B cell (primary cell): ENCODE results near the gene PLEKHA7. TPM values are rescaled to one million over a fixed set of nuclear protein-coding genes. Genes with fewer than 3 reads are reported as not detected.

Experiments
- ATAC-seq: fragments of 200-7000 bp; cut with Tn5 transposase; one replicate; pipeline ENCODE4 v1.10.0; 2021; ENCODE audit warnings: low read depth, mild to moderate bottlenecking, moderate number of reproducible peaks, moderate library complexity
- CTCF ChIA-PET: fragments of 350-600 bp; sonication (Branson Sonifier 250); formaldehyde crosslinking; loops from one replicate; lab custom pipeline; 2021; ENCODE audit warnings: antibody characterized with exemption, inconsistent platforms; lab: Charles Lee
- POLR2A ChIA-PET: fragments of 350-600 bp; sonication (Branson Sonifier 250); formaldehyde crosslinking; loops from one replicate; lab custom pipeline; 2021; ENCODE audit warnings: antibody characterized with exemption; lab: Charles Lee
- DNase-seq: peaks from one replicate; pipeline ENCODE4 v3.0.0; 2013
- H2AFZ ChIP-seq: 2 replicates; pipeline ENCODE4 v1.6.1; 2012; ENCODE audit warnings: mild to moderate bottlenecking, low read depth, low read length; ENCODE audit not compliant: insufficient read depth, poor library complexity, severe bottlenecking
- H3K27ac ChIP-seq, 2 donors: 1 replicate in 1 of 2; 2 replicates in 1 of 2; pipeline ENCODE4 v1.5.1; 2012 to 2013; ENCODE audit warnings: low read length in 2 of 2, mild to moderate bottlenecking in 2 of 2, moderate library complexity in 1 of 2
- H3K27me3 ChIP-seq, 4 experiments: fragments of 200-600 bp in 1 of 4; sonication (generic) in 1 of 4; replicated peaks in 1 of 4; 1 replicate in 2 of 4; 2 replicates in 2 of 4; pipeline versions ENCODE4 v1.6.1 to v1.7.0; 2013 to 2016; ENCODE audit warnings: low read length in 3 of 4, mild to moderate bottlenecking in 2 of 4, mixed read lengths in 1 of 4, moderate library complexity in 1 of 4; ENCODE audit not compliant: insufficient read depth in 4 of 4, control insufficient read depth in 3 of 4; ENCODE audit errors: control extremely low read depth in 1 of 4
- H3K36me3 ChIP-seq, 2 experiments: replicated peaks in 1 of 2; 1 replicate in 1 of 2; 2 replicates in 1 of 2; pipeline versions ENCODE4 v1.6.1 to v1.7.1; 2013; ENCODE audit warnings: low read length in 1 of 2; ENCODE audit not compliant: insufficient read depth in 2 of 2, control insufficient read depth in 1 of 2; ENCODE audit errors: control extremely low read depth in 1 of 2, extremely low read depth in 1 of 2
- H3K4me1 ChIP-seq, 2 donors: fragments of 200-600 bp in 1 of 2; sonication (generic) in 1 of 2; 1 replicate in 1 of 2; 2 replicates in 1 of 2; pipeline versions ENCODE4 v1.5.1 to v1.6.1; 2013 to 2017; ENCODE audit warnings: low read length in 2 of 2; ENCODE audit not compliant: control insufficient read depth in 2 of 2, insufficient read depth in 2 of 2
- H3K4me2 ChIP-seq: replicated peaks from 2 replicates; pipeline ENCODE3; 2012; ENCODE audit warnings: mild to moderate bottlenecking, low read depth, low read length; ENCODE audit not compliant: poor library complexity, severe bottlenecking
- H3K4me3 ChIP-seq, 5 experiments: fragments of 200-600 bp in 1 of 5; sonication (generic) in 1 of 5; 1 replicate in 3 of 5; 2 replicates in 2 of 5; pipeline versions ENCODE4 v1.5.1 to v1.7.0; 2011 to 2016; ENCODE audit warnings: low read length in 4 of 5, mild to moderate bottlenecking in 4 of 5, low read depth in 2 of 5, control low read depth in 1 of 5, moderate library complexity in 1 of 5; ENCODE audit not compliant: insufficient read depth in 1 of 5; ENCODE audit errors: control extremely low read depth in 1 of 5, extremely low read depth in 1 of 5
- H3K79me2 ChIP-seq: fragments of 200-600 bp; sonication (generic); one replicate; pipeline ENCODE4 v1.6.0; 2016; ENCODE audit warnings: low read length; ENCODE audit not compliant: control insufficient read depth, insufficient read depth
- H3K9ac ChIP-seq: fragments of 200-600 bp; sonication (generic); 2 replicates; pipeline ENCODE4 v1.6.1; 2017; ENCODE audit warnings: mild to moderate bottlenecking, low read length, moderate library complexity
- H3K9me3 ChIP-seq, 3 donors: one replicate each; pipeline versions ENCODE4 v1.6.1 to v1.7.1; 2013; ENCODE audit warnings: low read length in 2 of 3; ENCODE audit not compliant: control insufficient read depth in 2 of 3, insufficient read depth in 1 of 3; ENCODE audit errors: control extremely low read depth in 1 of 3
- H4K20me1 ChIP-seq: 2 replicates; pipeline ENCODE4 v1.6.0; 2012; ENCODE audit warnings: mild to moderate bottlenecking, low read length; ENCODE audit not compliant: insufficient read depth, control insufficient read depth, poor library complexity, severe bottlenecking
- H3K27ac Mint-ChIP-seq: one replicate; pipeline ENCODE4 v1.8.0; 2021; ENCODE audit warnings: mixed read lengths
- H3K27me3 Mint-ChIP-seq: one replicate; pipeline ENCODE4 v1.8.0; 2021; ENCODE audit warnings: mixed read lengths
- H3K4me1 Mint-ChIP-seq: one replicate; pipeline ENCODE4 v1.8.0; 2021; ENCODE audit warnings: mixed read lengths
- H3K4me3 Mint-ChIP-seq: one replicate; pipeline ENCODE4 v1.8.0; 2021; ENCODE audit warnings: mixed read lengths
- H3K9me3 Mint-ChIP-seq: one replicate; pipeline ENCODE4 v1.8.0; 2022; ENCODE audit warnings: mixed read lengths; ENCODE audit not compliant: insufficient read depth
- CTCF ChIP-seq: fragments of 200-600 bp; IDR thresholded peaks from one replicate; pipeline ENCODE4 v1.8.0; 2022; ENCODE audit warnings: antibody characterized with exemption, mild to moderate bottlenecking
- EZH2 ChIP-seq: IDR thresholded peaks from 2 replicates; pipeline ENCODE4 v1.6.1; 2012; ENCODE audit warnings: borderline replicate concordance, low read depth, mild to moderate bottlenecking, moderate library complexity, low read length; ENCODE audit not compliant: insufficient read depth, poor library complexity, severe bottlenecking
- WGBS: methylation state at CpG from one replicate; pipeline ENCODE4 v1.1.5; 2013; ENCODE audit warnings: missing lambda C conversion rate; ENCODE audit not compliant: insufficient coverage; 5-methylcytosine and 5-hydroxymethylcytosine counted together
- intact Hi-C: fragments of 100-400 bp; cut with micrococcal nuclease; formaldehyde crosslinking; loops from one replicate; pipeline ENCODE4 v1.10.0; 2022
- polyA plus RNA-seq: library from polyadenylated mRNA; depleted of rRNA; stranded (reverse); fragments of >200 nt; gene quantifications from 2 replicates; pipeline ENCODE4 v1.2.3, GENCODE V29; 2012
- total RNA-seq, 2 donors: library from RNA; stranded (reverse); fragments of 120-200 nt in 1 of 2; gene quantifications; 1 replicate in 1 of 2; 2 replicates in 1 of 2; pipeline versions ENCODE4 v1.2.3 to v1.2.4, GENCODE V29; 2013 to 2022

The PLEKHA7 gene
- total and polyA plus RNA-seq, 2 donors (not counting 1 experiment from before 2014, with no cell fraction given), result 1.7 to 8.2 TPM

- TF ChIP-seq CTCF (no peak), EZH2 (no peak)
- Mint-ChIP-seq H3K4me3 (no peak overlapping the region), H3K9me3 (no peaks in the 10 kb centered on the region), H3K27ac (no peak overlapping the region), H3K27me3 (no peaks in the 10 kb centered on the region), H3K4me1 (peaks cover 5% of the 10 kb centered on the region)
- H3K36me3 ChIP-seq, result no peaks in the 10 kb centered on the region
- H4K20me1 ChIP-seq, result no peaks in the 10 kb centered on the region
- WGBS, result 68% methylated on average over 4 of the region's 4 CpGs
- no peak overlapping the region for H3K4me2 ChIP-seq
- no peaks in the 10 kb centered on the region for H3K27me3 ChIP-seq
- ChIA-PET POLR2A (no interaction called here), CTCF (no interaction called here)
- H3K9ac ChIP-seq, result no peak overlapping the region
- no peaks in the 10 kb centered on the region for H3K9me3 ChIP-seq
- no peak overlapping the region for H3K27ac ChIP-seq
- H2AFZ ChIP-seq, result no peak overlapping the region
- ATAC-seq, result no peak
- no peak overlapping the region for H3K4me3 ChIP-seq
- peaks cover 0 to 6% of the 10 kb centered on the region in 2 donors for H3K4me1 ChIP-seq
- H3K79me2 ChIP-seq, result no peaks in the 10 kb centered on the region
- no peak for DNase-seq
- intact Hi-C loops, result no loop called here
These were observed 102.6 kb downstream of the PLEKHA7 start for GRCh38 chr11:16911658-16912057.

GRCh38 chr11:16911186-16911585, 103.0 kb downstream of the PLEKHA7 start:
- 65% methylated on average over 4 of the region's 4 CpGs for WGBS
- Mint-ChIP-seq H3K4me3 (no peak overlapping the region), H3K4me1 (peaks cover 5% of the 10 kb centered on the region), H3K27me3 (no peaks in the 10 kb centered on the region), H3K9me3 (no peaks in the 10 kb centered on the region), H3K27ac (no peak overlapping the region)
- Histone ChIP-seq H3K4me3 (no peak overlapping the region), H2AFZ (no peak overlapping the region), H3K4me1 (peaks cover 0 to 6% of the 10 kb centered on the region in 2 donors), H3K4me2 (no peak overlapping the region), H3K36me3 (no peaks in the 10 kb centered on the region), H4K20me1 (no peaks in the 10 kb centered on the region), H3K27ac (no peak overlapping the region), H3K79me2 (no peaks in the 10 kb centered on the region), H3K9me3 (no peaks in the 10 kb centered on the region), H3K27me3 (no peaks in the 10 kb centered on the region), H3K9ac (no peak overlapping the region)
- intact Hi-C loops, result no loop called here
- DNase-seq (no peak), ATAC-seq (no peak)
- POLR2A ChIA-PET, result no interaction called here
- CTCF ChIA-PET, result no interaction called here
- TF ChIP-seq CTCF (no peak), EZH2 (no peak)
